Measurements from ENCODE around the gene TRPC4AP.

Gene TRPC4AP

DNA sequence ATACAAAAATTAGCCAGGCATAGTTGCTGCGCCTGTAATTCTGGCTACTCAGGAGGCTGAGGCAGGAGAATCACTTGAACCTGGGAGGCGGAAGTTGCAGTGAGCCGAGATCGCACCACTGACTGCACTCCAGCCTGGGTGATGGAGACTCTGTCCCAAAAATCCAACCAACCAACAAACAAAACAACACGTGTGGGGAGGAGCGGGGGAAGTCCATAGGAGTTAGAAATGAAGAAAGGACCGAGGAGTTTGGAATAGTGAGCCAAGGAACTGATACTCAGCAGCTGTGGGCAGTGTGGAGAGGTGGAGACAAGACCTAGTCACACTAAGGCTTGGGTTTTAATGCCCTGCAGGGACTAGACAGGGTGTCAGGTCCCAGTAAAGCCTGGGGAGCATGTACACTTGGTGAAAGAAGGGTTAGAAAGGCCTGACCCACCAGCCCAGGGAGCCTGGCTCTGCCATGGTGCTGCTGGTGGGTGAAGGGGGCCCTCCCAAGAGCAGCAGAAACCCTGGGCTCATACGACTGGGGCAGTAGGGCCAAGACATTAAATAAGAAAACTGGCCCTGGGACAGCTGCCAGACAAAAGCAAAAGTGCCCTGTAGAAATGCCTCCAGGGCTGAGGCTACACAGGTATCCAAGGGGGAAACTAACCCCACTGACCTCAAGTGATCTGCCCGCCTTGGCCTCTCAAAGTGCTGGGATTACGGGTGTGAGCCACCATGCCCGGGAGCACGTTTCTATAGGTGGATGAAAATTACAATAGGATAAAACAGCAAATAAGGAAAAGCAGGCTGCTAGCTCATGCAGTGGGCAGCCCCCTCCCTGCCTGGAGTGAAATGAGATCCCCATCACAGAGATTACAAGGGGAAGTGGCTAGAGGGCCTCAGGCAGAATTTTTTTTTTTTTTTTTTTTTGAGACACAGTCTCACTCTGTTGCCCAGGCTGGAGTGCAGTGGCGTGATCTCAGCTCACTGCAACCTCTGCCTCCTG is 78.9 kb downstream of the TRPC4AP start:
- no peak for DNase-seq (ENCODE audit: low spot score)

- DNase-seq (ENCODE audit: low spot score) = no peak
These were observed 80.2 kb downstream of the TRPC4AP start for GRCh38 chr20:35012227-35013069.

DNA sequence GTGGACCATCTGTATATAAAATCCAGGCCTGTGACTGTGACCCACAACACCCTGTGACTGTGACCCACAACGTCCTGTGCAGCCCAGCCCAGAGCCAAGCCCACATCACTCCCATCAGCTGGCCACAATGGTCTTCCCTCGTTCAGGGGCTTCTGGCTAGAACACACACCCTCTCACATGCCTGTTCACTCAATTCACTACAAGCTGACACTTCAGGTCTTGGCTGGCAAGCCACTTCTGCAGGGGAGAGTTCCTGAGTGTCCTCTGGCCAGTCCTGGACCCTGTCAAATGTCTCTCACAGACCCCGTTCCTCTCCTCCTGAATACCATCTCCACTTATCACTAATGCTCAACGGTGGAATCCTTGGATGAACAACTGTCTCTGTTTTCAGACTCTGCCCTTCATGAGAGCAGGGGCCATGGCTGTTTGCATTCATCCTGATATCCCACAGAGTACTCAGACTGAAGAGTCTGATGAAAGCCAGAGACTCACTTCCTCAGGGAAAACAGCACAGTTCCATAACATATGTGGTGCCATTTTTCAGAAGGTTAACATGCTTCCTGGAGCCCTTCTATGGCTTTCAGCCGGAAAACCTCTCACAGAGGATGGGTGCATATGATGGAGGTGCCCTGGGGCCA is 80.9 kb downstream of the TRPC4AP start:
- DNase-seq (ENCODE audit: low spot score) = no peak

DNA sequence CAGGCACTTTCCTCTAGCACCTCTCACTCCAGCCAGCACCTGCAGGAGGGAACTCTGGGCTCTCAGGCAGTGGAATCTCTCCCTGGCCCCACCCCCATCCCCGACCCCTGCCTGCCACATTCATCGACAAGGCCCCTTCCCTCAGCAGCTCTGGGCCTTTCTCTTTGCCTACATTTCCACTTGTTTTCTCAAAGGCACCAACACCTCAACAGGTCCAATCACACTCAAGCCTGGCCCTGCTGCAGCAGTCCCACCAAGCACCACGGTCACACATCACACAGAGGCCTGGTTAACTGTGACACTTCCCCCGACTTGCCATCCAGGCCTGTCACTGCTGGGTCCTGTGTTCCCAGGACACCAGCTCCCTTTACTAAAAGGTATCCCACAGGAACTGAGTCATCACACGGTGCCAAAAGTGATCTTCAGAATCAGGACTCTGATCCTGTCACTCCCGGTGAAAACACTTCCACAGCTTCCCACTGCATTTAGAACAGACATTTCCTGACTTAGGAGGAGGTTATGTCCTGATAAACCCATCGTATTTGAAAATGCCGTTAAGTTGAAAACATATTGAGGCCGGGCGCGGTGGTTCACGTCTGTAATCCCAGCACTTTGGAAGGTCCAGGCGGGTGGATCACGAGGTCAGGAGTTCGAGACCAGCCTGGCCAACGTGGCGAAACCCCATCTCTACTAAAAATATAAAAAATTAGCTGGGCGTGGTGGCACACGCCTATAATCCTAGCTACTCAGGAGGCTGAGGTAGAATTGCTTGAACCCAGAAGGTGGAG is 82.0 kb downstream of the TRPC4AP start:
- DNase-seq (ENCODE audit: low spot score) = no peak

- no peak for DNase-seq (ENCODE audit: low spot score)
These were observed 82.8 kb downstream of the TRPC4AP start for GRCh38 chr20:35009665-35010328.

DNA sequence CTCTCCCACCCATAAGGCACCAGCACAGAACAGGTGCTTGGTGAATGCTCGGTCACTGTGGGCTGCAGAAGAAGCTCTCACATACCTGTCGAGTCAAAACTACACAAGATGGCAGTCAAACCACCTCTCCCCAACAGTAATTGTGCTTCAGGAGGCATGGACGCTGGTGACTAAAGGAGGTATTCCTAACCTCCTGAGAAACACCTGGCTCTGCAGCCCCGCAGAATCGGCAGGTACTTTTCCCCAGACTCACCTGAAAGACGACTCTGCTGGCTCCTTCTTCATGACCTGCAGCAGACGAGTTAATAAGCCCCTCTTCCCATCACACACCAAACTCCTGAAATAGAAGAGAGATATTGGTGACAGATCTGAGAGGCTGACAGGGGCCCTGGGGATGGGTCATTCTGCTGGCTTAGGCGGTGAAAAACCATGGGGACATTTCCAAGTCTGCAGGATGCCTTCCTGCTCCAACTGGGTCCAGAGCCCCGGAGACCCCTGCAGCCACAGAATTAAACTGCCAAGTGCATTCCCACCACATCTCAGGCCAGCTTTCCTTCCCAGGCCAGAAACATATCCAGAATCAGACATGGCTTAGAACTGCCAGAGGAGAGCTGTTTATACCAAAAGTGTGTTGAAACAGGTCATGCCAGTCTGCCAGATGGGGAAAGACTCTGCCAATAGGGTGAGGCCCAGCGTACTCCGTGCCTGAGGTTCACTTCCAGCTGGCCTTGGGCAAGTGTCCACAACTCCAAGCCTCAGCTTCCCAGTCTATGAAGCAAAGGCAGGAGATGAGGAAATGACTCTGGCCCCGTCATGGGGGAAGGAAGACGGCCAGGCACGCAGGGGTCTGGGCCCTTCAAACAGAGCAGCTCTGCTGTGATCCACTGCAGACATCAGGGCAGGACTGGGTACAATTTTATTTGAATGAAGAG is 83.9 kb downstream of the TRPC4AP start:
- DNase-seq (ENCODE audit: low spot score) = no peak

- no peak for DNase-seq (ENCODE audit: low spot score)
These were observed 84.7 kb downstream of the TRPC4AP start for GRCh38 chr20:35007891-35008290.

DNA sequence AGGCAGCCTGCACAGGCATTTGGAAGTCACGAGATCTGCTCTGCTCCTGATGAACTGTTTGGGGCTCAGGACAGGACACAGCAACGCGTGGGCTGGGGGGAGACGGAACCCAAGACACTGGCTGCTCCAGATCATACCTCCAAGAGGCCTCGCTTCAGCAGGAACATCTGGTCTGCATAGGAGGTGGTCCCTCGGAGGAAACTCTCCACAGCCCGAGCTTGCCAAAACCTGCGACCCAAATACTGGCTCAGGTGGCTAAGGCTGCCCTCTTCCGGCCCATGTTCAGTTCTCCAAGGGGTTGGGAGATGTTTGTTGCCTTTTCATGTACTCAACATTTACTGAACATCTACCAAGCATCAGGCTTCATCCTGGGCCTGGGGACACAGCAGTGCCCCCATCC is 85.2 kb downstream of the TRPC4AP start:
- no peak for DNase-seq (ENCODE audit: low spot score)

DNA sequence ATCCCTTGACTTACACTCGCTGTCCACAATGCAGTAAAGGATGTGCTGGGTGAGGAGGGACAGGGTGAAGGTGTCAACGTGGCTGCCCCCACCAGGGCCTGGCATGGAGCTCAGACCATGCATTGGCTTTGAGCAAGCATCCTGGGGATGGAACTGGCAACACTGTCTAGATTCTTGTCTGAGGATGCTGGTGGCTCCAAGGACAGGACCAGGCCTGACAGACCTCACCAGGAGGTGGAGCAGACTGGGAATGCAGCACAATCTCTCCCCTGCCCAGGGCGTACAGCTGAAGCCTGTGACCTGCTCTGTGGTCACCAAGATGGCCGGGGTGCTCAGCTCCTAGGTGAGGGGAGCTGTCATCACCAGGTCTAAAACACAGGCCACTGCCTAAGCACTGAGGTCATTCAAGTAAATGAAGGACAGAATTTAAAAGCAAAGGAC is 86.1 kb downstream of the TRPC4AP start:
- DNase-seq (ENCODE audit: low spot score) = no peak

- no peak for DNase-seq (ENCODE audit: low spot score)
These were observed 86.6 kb downstream of the TRPC4AP start for GRCh38 chr20:35006009-35006408.

DNA sequence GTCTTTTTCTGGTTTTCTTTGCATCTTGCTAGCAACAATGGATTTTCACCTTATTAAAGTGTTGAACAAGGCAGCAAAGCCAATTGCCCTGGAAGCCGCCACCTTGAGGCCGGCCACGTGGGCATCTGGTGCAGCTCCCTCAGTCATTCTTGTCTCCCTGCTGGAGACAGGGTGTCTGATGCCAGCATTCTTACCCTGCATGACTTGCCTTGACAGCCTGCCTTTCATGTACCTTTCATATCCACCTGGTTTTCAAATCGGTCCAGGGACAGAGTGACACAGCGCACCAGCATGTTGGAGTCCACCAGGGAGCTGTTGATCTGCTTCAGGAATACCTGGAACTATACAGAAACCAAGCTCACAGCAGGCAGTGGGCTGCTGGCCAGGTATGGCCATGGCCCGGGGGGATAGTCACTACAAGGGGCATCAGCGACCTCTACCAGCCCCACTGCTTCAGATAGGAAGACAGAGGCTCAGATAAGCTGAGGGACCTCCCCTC is 87.1 kb downstream of the TRPC4AP start:
- no peak for DNase-seq (ENCODE audit: low spot score)

DNA sequence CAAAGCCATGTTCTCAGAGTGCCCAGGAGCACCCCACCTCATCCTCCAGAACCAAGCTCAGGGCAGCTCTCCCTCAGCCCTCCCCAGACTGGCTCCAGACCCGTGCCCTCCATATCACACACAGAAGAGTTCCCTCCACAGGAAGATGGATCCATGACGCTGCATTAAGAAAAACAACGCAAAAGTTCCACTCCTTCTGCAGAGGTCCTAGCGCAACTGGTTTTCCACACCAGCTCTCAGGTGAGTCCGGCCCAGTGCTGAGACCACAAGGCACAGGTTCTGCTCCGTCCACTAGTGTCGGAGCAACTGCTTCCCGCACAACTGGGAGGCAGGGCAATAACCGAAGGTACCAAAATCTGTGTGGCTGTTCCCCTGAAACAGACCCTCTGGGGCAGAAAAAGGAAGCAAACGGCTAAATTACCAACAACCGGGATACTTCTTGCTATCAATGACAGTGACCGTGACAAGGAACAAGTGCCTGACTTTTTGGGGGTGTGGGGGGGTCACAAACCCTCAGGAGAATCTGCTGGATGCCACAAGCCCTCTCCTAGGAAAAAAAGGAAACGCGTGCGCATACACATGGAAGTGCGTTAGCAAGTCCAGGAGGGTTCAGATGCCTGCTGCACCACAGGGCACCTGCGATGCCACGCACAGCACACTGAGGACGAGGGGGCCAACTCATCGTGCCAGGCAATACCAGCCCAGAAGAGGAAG is 87.7 kb downstream of the TRPC4AP start:
- no peak for DNase-seq (ENCODE audit: low spot score)

GRCh38 chr20:35004051-35004725 is 88.4 kb downstream of the TRPC4AP start:
- DNase-seq (ENCODE audit: low spot score) = no peak

- no peak for DNase-seq (ENCODE audit: low spot score)
These were observed 89.2 kb downstream of the TRPC4AP start for GRCh38 chr20:35003211-35004031.

DNA sequence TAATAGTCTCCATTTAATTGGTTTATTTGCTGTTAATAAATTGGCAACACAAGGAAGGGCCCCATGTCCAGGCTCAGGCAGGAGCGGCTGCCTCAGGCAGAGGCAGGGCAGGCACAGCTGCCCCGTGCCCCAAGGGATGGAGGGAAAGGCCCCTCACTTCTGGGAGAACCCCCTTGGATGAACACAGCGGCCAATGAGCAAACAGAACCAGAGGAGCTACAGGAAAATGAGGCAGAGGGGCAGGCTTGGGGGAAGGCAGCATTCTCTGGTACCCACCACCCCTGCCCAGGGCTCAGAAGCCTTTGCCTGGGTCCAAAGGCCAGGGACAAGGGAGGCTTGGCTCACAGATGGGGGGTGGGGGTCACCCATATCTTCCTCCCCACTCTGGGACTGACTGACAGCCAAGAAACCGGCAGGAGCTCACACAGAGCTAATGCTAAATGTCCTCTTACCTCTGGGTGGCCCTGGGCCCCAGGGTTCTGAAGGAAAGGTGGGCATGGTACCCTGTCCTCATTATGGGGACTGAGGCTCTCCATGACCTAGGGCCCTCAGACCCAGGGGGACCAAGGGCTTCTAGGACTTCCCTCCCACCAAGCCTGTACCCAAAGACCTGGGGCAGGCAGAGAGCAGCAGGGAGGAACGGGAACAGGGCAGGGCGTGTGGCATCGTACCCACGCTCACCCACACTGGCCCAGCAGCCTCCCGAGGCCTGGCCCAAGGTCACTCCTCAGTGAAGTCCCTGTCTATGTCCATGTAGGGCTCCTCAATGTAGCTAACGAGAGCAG is 90.0 kb downstream of the TRPC4AP start:
- no peak for DNase-seq (ENCODE audit: low spot score)

GRCh38 chr20:35001596-35002362 is 90.8 kb downstream of the TRPC4AP start:
- no peak for DNase-seq (ENCODE audit: low spot score)

All from putamen (tissue), 1 donor.